ENCODE measurements around the gene ABCB8.

DNA sequence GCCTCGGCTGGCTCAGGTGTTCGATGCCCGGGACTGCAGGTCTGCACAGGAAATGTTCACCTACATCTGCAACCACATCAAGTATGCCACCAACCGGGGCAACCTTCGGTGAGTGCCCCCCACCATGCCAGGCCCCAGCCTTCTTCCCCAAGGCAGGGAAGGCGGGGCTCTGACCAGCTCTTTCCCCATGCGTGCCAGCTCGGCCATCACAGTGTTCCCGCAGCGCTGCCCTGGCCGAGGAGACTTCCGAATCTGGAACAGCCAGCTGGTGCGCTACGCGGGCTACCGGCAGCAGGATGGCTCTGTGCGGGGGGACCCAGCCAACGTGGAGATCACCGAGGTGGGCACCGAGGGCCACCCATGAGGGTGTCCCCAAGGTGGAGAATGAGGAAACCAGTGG is 29.9 kb upstream of the ABCB8 start:
- TF ChIP-seq, protein P1, sequence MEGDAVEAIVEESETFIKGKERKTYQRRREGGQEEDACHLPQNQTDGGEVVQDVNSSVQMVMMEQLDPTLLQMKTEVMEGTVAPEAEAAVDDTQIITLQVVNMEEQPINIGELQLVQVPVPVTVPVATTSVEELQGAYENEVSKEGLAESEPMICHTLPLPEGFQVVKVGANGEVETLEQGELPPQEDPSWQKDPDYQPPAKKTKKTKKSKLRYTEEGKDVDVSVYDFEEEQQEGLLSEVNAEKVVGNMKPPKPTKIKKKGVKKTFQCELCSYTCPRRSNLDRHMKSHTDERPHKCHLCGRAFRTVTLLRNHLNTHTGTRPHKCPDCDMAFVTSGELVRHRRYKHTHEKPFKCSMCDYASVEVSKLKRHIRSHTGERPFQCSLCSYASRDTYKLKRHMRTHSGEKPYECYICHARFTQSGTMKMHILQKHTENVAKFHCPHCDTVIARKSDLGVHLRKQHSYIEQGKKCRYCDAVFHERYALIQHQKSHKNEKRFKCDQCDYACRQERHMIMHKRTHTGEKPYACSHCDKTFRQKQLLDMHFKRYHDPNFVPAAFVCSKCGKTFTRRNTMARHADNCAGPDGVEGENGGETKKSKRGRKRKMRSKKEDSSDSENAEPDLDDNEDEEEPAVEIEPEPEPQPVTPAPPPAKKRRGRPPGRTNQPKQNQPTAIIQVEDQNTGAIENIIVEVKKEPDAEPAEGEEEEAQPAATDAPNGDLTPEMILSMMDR (IDR thresholded peaks at IDR 0.05): no peak
- TF ChIP-seq EP300 (IDR thresholded peaks at IDR 0.05): no peak

Data from tibial nerve (tissue), 4 donors.